GM19395 (cell line): Measurements from ENCODE around the gene PSPH.

ENCODE experiments used
- ATAC-seq: cut with Tn5 transposase; IDR thresholded peaks from one replicate; pipeline ENCODE4 v1.9.1; 2021; ENCODE audit warnings: mild to moderate bottlenecking, moderate library complexity; ENCODE audit not compliant: unreplicated experiment

Gene PSPH

DNA sequence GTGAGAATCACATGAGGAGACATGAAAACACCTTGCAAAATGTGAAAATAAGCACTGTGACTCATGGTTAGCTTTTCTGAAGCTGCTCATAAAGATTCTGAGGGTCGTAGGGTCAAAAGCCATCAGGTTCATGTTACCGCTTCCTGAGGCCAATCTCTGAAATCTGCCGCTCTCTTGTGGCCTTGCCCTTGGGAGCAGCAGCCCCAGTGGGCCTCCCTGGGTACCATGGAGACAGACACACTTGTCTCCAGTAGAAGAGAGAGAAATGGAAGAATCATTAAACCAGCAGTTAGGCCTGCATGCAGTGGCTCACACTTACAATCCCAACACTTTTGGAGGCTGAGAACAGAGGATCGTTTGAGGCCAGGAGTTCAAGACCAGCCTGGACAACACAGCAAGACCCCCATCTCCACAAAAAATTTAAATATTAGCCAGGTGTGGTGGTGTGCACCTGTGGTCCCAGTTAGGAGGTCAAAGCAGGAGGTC, 44.0 kb downstream of the PSPH start:
- no peak for ATAC-seq

DNA sequence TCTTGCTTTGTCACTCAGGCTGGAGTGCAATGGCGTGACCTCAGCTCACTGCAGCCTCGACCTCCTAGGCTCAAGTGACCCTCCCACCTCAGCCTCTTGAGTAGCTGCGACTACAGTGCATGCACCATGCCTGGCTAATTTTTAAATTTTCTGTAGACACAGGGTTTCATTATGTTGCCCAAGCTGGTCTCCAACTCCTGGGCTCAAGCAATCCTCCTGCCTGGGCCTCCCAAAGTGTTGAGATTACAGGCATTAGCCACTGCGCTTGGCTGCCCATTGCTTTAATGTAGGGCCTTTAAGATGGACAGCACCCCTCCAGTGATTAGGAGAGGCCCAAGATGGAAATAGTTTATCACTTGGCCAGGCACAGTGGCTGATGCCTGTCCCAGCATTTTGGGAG, 47.5 kb downstream of the PSPH start:
- ATAC-seq: no peak

DNA sequence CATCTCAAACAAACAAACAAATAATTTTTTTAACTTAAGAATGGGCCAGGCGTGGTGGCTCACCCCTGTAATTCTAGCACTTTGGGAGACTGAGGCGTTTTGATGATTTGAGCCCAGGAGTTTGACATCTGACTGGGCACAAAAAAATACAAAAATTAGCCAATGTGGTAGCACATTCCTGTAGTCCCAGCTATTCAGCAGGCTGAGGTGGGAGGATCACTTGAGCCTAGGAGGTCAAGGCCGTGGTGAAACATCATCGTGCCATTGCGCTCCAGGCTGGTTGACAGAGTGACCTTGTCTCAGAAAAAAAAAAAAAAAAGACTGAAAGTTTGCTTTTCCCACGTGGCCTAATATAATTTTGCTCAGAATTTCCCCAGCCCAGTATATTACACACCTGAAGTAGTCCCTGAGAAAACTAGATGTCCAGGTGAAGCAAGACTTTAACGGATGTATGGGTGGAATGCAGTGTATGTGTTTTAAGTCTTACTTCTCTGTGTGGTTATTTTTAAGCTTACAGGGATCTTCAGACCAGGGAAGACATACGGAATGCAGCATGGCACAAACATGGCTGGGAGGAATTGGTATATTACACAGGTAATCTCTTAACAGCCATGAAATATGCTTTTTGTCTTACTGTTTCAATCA, 54.3 kb downstream of the PSPH start:
- no peak for ATAC-seq

DNA sequence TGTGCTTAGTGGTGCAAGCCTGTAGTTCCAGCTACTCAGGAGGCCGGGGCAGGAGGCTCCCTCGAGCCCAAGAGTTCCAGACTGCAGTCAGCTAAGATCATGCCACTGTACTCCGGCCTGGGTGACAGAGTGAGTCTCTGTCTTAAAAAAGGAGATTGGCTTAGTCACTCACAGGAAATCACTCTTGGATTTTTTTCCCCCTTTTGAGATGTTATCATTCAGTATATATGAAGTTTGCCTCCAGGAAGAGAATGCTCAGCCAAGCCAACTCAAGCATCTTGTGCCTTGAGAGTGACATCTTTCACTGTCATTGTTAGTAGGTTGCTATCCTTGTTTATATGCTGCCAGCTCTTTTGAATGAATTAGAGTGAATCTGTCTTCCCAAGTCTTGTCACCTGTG, 58.9 kb downstream of the PSPH start:
- no peak for ATAC-seq

DNA sequence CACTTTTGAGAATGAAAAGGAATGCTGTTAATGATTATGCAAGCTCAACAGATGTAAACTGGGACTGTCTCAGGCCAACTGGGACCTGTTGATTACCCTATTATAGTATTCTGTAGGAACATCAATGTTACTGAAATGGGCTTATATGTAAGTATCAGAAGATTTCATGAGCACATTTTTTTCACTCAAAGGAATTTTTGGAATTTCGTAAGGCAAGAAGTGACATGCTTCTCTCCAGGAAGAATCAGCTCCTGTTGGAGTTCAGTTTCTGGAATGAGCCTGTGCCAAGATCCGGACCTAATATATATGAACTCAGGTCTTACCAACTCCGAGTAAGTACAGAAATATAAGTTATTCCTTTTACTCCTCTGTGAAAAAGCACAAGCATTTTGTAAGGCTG, 67.7 kb downstream of the PSPH start:
- no peak for ATAC-seq

DNA sequence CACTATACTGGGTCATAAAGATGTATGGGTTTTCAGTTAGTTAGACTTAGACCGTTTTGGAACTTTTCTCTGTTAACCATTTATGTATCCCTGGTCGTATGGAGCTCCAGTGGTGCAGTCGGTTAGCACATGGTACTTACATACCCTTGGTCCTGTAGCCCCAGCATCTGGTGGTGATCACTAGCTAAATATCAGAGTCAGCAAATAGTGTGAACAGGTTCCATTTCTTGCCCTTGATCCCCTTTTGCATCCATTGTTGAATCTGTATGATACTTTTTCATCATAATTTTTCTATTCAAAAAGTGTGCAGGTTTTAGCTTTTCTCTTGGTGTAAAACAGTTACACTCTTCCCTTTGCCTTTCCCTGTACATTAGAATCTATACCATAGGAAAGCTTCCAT, 71.0 kb downstream of the PSPH start:
- no peak for ATAC-seq

DNA sequence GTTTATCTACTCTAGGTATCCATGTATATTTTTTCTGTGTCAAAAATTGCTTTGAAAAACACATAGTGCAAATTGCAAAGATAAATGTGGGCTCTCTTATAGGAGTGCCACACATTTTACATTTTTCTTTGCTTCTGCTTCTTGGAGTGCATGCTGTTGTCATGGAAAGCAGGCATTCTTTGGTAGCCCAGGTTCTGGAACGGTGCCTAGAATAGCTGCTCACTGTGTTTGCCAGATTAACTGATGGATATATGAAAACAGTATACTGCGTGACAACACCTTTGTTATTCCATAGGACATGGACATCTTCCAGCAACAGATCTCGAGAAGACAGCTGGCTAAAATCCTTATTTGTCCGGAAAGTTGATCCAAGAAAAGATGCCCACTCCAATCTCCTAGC, 73.4 kb downstream of the PSPH start:
- ATAC-seq: no peak

DNA sequence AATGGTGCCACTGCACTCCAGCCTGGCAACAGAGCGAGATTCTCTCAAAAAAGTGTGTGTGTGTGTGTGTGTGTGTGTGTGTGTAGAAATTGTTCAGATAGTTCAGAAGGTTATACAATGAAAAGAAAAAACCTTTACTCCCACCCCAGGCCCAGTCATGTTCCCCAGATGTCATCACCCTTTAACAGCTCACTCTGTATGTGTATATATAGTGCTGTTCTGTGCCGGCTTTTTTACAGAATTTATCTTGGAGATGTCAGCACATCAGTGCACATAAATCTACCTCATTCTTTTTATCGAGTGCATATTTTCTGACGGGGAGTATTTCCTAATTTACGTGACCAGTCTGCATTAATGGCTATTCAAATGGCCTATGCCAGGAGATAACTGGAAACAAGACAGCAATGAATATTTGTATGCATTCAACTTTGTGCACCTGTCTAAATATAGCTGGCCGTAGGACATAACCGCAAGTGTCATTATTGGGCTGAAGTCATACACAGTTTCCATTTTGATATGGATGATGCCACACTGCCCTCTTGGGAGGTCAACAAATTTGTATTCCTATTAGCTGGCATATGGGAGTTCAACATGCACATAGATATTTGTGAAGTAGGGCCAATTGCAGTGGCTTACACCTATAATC, 75.1 kb downstream of the PSPH start:
- ATAC-seq: no peak

DNA sequence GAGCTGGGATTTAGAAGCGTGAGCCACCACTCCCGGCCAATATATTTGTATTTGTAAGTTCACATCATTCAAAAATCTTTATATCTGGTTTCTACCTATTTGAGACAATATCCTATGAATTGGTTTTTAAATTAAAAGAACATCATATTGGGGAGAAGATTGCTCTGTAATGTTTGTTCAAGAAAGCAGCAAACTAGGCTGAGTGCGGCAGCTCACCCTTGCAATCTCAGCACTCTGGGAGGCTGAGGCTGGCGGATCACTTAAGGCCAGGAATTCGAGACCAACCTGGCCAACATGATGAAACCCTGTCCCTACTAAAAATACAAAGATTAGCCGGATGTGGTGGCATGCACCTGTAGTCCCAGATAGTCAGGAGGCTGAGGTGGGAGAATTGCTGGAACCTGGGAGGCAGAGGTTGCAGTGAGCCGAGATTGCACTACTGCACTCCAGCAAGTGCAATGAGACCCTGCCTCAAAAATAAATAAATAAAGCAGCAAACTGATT, 77.4 kb downstream of the PSPH start:
- ATAC-seq: no peak

DNA sequence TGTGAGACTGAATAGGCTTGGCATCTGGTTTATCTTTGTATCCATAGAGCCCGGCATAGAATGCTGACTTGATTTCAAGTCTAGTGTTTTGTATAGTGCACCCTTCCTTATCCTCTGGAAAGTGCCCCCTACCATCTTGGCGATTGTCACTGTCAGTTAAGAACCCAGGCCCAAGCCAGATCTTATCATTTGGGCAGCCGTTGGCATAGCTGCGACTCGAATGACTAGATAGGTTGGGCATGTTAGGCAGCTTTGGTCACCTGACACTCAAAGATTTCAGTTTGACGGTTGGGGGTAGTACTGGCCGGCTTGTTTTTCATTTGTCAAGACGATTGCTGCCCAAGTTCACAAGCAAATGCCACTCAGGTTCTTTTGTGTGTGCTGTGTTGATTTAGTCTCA, 80.3 kb downstream of the PSPH start:
- ATAC-seq: no peak

DNA sequence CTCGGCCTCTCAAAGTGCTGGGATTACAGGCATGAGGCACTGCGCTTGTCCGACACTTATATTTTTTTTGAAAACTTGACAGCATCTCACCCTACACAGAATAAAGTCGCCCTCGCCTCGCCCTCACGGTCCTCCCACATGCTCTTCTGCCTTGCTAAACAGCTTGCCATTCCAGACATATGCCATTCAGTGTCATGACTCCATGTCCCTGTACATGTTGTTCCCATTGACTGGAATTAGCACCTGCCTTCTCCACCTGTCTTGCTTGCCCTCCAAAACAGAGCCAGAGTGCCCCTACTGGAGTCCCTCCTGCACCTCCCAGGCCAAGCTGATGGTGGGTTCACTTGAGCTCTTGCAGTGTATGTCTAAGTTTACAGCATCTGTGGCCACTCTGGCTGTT, 80.7 kb downstream of the PSPH start:
- ATAC-seq: no peak

DNA sequence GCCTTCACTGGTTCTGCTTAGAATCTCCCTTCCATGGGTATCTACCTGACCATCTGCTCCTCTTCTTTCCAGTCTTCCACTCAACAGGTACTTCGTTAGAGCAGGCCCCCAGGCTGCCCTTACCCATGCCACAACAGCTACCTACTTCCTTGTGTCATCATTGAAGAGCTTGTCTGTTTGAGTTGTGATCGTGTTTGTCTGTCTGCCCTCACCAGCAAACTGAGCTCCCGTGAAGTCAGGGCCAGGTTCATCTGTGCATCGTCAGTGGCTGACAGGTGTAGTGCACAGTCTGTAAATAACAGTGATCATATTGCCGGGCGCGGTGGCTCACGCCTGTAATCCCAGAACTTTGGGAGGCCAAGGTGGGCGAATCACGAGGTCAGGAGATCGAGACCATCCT, 81.9 kb downstream of the PSPH start:
- ATAC-seq: no peak

DNA sequence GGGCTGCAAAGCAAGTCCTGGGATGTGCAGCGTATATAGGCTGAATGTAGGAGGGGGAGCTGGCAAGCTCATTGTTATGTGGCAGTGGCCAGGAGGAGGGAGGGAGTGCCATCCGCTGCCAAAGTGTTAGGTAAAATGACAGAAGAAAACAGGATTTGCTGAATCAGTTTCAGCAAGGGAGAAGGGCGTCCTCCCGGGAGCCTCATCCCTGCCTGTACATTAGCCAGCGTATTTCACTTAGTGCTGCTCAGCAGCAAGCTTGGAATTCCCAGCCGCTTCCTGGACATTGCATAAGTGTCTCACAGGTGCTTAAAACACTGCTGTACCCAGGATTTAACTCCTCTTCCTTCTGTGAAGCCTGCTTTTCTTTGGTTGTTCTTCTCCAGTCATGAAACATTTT, 84.4 kb downstream of the PSPH start:
- no peak for ATAC-seq

DNA sequence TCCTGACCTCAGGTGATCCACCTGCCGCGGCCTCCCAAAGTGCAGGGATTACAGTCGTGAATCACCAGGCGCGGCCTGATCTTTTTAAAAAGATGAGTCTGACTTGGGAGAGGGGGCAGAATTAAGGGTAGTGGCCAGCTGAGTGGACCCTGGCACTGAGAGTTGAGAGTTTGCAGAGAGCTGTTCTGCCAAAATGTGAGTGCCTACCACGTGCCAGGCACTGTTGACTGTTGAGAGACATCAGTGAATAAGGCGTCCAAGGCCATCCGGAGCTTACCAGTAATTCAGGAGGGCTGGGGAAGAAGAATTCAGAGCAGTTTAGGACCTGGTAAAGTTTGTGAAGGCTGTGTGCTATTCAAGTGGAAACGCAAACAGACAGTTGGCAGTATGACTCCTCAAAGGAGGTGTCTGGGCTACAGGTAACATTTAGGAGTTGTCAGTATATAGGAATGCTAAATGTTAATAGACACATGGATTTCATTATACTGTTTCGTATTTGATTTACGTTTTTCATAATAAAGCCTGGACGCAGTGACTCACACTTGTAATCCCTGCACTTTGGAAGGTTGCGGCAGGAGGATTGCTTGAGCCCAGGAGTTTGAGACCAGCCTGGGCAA, 85.3 kb downstream of the PSPH start:
- ATAC-seq: no peak

DNA sequence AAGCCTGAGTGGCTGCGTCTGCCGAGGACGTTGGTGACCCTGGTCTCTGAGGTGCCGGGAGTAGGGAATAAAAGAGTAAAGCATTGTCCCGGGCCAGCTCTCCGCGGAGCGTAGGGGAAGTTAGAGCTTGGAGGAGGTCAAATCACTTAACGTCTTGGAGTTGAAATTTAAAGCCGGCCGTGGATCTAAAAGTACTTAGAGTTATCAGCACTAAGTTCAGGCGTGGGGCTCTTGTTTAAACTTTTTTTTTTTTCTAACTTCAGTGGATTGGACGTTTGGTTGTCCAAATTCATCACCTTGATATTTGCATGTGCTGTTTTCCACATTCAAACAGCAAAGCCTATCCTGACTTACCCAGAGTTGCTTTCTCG, 86.2 kb downstream of the PSPH start:
- no peak for ATAC-seq

DNA sequence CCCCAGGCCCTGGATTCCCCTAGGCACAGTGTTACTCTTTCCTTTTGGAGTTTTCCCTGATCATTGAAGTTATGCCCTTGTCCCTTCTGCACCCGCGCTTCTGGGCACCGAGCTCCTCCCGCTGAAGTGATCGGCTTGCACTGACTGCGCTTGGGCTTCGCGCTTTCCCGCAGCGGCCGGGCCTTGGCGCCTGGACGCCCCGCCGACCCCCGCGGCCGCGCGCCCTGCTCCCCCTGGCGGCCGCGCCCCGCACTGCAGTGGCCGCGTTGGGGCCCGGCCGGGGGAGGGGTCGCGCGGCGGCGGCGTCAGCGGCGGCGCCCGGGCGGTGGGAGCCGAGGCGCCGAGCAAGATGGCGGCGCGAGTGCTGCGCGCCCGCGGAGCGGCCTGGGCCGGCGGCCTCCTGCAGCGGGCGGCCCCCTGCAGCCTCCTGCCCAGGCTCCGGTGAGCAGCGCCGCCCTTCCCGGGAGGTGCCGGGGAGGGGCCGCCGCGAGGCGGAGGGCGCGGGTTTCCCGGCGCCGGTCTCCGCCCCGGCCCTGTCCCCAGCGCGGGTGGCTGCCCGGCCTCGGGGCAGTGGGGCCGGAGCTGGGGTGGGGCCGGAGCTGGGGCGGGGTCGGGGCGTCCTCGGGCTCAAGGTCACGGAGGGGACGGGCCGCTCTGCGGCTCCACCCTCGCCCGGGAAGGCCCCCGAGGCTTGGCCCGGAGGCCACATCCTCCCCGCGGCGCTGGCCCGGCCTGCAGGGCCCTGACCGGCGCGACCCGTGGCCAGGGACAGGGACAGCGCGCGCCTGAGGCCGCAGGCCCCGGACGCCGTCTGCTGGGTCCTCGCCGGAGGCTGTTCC, 86.8 kb downstream of the PSPH start, which contains the start of gene NIPSNAP2:
Gene NIPSNAP2 (plus strand): TSS at position 325 of the 839 bp plus-strand sequence. CDS start 25 bp downstream, at position 350.
- ATAC-seq: peak; percentile 78

DNA sequence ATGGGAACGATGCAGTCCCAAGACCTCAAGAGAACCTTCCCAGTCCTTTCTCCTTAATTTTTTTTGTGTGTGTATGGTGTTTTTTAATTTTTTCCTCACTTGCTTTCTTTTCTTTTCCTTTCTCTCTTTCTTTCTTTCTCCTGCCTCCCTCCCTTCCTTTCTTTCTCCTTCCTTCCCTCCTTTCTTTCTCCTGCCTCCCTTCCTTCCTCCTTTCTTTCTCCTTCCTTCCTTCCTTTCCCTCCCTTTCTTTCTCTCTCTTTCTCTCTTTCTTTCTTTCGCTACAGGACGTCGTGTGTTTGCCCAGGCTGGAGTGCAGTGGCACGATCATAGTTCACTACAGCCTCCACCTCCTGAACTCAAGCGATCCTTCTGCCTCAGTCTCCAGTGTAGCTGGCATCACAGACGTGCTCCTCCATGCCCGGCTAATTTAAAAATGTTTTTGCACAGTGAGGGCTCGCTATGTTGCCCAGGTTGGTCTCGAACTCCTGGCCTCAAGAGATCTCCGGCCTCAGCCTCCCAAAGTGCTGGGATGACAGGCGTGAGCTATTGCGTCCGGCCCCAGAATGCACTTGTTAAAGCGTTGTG, 87.6 kb downstream of the PSPH start:
- no peak for ATAC-seq

DNA sequence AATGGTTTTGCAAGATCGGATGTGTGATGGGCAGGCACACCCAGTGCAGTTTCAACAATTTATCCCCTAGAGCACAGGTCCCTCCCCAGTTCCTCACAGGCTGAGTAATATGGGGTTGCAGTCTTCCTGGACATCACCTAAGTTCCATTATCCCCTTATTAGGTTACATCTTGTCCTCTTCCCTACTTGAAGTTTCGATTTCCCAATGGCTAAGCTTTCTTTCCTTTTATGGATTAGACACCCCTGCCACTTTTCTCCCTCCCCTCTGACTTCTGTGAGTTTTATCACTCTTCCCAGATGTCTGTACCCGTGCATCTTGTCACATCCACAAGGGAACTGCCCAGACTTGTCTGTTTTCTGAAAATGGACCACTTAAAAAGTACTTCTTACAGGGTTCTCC, 89.2 kb downstream of the PSPH start:
- no peak for ATAC-seq
